Measurements from ENCODE around the gene GPC4.
"Not testable (repeated sequence)": the region's sequence is repeated elsewhere in the genome, so short reads cannot be mapped to it uniquely, and the experiment has no call there.

Gene GPC4

GRCh38 chrX:133369065-133369464 lies 46.2 kb downstream of the GPC4 start:
- DNase-seq (ENCODE audit: low spot score) = no peak
- FAIRE-seq = no peak

GRCh38 chrX:133366735-133367134 lies 48.6 kb downstream of the GPC4 start:
- FAIRE-seq = no peak
- no peak for DNase-seq (ENCODE audit: low spot score)

GRCh38 chrX:133365871-133366611 lies 49.2 kb downstream of the GPC4 start:
- no peak for DNase-seq (ENCODE audit: low spot score)
- no peak for FAIRE-seq

- FAIRE-seq = no peak
- DNase-seq (ENCODE audit: low spot score) = no peak
Observed at GRCh38 chrX:133364865-133365264, 50.4 kb downstream of the GPC4 start.

- DNase-seq (ENCODE audit: low spot score) (no peak), FAIRE-seq (no peak)
Observed at GRCh38 chrX:133364196-133364595, 51.1 kb downstream of the GPC4 start.

- no peak for DNase-seq (ENCODE audit: low spot score)
Observed at GRCh38 chrX:133362538-133362937, 52.8 kb downstream of the GPC4 start.

GRCh38 chrX:133359466-133359865 lies 55.8 kb downstream of the GPC4 start:
- no peak for DNase-seq (ENCODE audit: low spot score)
- no peak for FAIRE-seq

More at GRCh38 chrX:133362538-133362937, 52.8 kb downstream of the GPC4 start:
- FAIRE-seq = no peak

GRCh38 chrX:133353233-133353632 lies 62.1 kb downstream of the GPC4 start:
- DNase-seq (ENCODE audit: low spot score) (no peak), FAIRE-seq (no peak)

- DNase-seq (ENCODE audit: low spot score) = no peak
- FAIRE-seq = no peak
Observed at GRCh38 chrX:133350751-133351150, 64.5 kb downstream of the GPC4 start.

- DNase-seq (ENCODE audit: low spot score) (no peak), FAIRE-seq (no peak)
Observed at GRCh38 chrX:133346026-133346425, 69.3 kb downstream of the GPC4 start.

- FAIRE-seq = no peak
- DNase-seq (ENCODE audit: low spot score) = no peak
Observed at GRCh38 chrX:133339566-133339965, 75.7 kb downstream of the GPC4 start.

GRCh38 chrX:133337250-133337649 lies 78.0 kb downstream of the GPC4 start:
- no peak for DNase-seq (ENCODE audit: low spot score)
- FAIRE-seq = no peak

- FAIRE-seq = peak; percentile 51
- peak; percentile 5 for DNase-seq (ENCODE audit: low spot score)
Observed at GRCh38 chrX:133335027-133335426, 80.3 kb downstream of the GPC4 start.

GRCh38 chrX:133333154-133333750 lies 82.0 kb downstream of the GPC4 start:
- FAIRE-seq = no peak

GRCh38 chrX:133332737-133333136 lies 82.6 kb downstream of the GPC4 start:
- DNase-seq (ENCODE audit: low spot score) = no peak
- no peak for FAIRE-seq

More at GRCh38 chrX:133333154-133333750, 82.0 kb downstream of the GPC4 start:
- DNase-seq (ENCODE audit: low spot score) = no peak

GRCh38 chrX:133330956-133331355 lies 84.3 kb downstream of the GPC4 start:
- DNase-seq (ENCODE audit: low spot score) = no peak
- FAIRE-seq = no peak

- no peak for FAIRE-seq
- DNase-seq (ENCODE audit: low spot score) = no peak
Observed at GRCh38 chrX:133325422-133325821, 89.9 kb downstream of the GPC4 start.

- DNase-seq (ENCODE audit: low spot score) (no peak), FAIRE-seq (no peak)
Observed at GRCh38 chrX:133323431-133323830, 91.9 kb downstream of the GPC4 start.

- not testable (repeated sequence) for FAIRE-seq; DNase-seq (ENCODE audit: low spot score)
Observed at GRCh38 chrX:133322269-133322668, 93.0 kb downstream of the GPC4 start.

- FAIRE-seq = no peak
- DNase-seq (ENCODE audit: low spot score) = no peak
Observed at GRCh38 chrX:133321451-133321850, 93.8 kb downstream of the GPC4 start.

- no peak for DNase-seq (ENCODE audit: low spot score)
- no peak for FAIRE-seq
Observed at GRCh38 chrX:133314281-133314680, 101.0 kb downstream of the GPC4 start.

GRCh38 chrX:133308499-133308897 lies 106.8 kb downstream of the GPC4 start:
- no peak for DNase-seq (ENCODE audit: low spot score)
- no peak for FAIRE-seq
